Smooth muscle cell of trachea (primary cell): Measurements from ENCODE around the gene ELP2. TPM values are rescaled to one million over a fixed set of nuclear protein-coding genes. Genes with fewer than 3 reads are reported as not detected.

Experiments used
- total RNA-seq: library from RNA; depleted of rRNA; stranded (reverse); fragments of >200 nt; gene quantifications from 2 replicates; pipeline ENCODE4 v1.2.1, GENCODE V29; 2014

Gene ELP2
- total RNA-seq = 110 and 123 TPM in 2 replicates

GRCh38 chr18:36129300-36130038 is at the start of gene ELP2, which contains the start of gene SLC39A6:
TSS of gene ELP2 (plus strand) at chr18:36129899. CDS start at chr18:36129934, 35 bp downstream.
TSS of gene SLC39A6 (minus strand) at chr18:36129340. CDS start at chr18:36127007, 2,333 bp downstream.

GRCh38 chr18:36187193-36187825 is 57.6 kb downstream of the ELP2 start, which contains the start of gene MOCOS:
TSS of gene MOCOS (plus strand) at chr18:36187497. CDS start at chr18:36187540, 43 bp downstream.

Other genes starting within 250 kb of the ELP2 start
- 32.1 and 39.4 TPM in 2 replicates for gene RPRD1A, start 62.3 kb upstream of the ELP2 start, total RNA-seq
- 70.1 and 92.0 TPM in 2 replicates for gene SLC39A6, start 559 bp upstream of the ELP2 start, total RNA-seq
- 5.5 and 13.7 TPM in 2 replicates for gene MOCOS, start 57.6 kb downstream of the ELP2 start, total RNA-seq
- 18.8 and 22.3 TPM in 2 replicates for gene FHOD3, start 167.8 kb downstream of the ELP2 start, total RNA-seq